Activated CD4-positive, CD25-positive, alpha-beta regulatory T cell treated with anti-CD3 and anti-CD28 coated beads, Interleukin-2, amount 50 U/mL, for 72 hours (primary cell): ENCODE results near the gene PELI2.
"Not testable (repeated sequence)": the region's sequence is repeated elsewhere in the genome, so short reads cannot be mapped to it uniquely, and the experiment has no call there.

ENCODE experiments used
- DNase-seq: peaks from one replicate; pipeline ENCODE4 v3.0.0; 2021

The PELI2 gene

DNA sequence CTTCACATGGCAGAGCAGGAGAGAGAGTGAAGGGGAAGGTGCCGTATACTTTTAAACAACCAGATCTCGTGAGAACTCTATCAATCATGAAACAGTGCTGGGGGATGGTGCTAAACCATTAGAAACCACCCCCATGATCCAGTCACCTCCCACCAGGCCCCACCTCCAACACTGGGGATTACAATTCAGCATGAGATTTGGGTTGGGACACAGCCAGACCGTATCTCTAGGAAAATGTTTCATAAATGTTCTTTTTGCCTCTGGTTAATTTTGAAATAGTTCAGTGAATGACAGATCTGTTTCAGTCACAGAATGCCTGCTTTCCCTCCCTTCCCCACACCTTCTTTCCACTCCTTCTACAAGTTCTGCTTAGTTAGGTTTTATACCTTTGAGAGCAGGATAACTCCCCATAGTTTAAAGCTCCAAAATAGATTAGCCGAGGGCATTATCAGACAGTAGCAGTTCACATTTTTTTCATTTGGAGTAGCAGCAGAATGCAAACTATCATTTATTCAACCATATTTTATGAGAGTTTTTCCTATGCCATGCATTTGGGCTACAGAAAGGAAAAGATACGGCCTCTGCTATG, 27.1 kb downstream of the PELI2 start:
- no peak for DNase-seq

DNA sequence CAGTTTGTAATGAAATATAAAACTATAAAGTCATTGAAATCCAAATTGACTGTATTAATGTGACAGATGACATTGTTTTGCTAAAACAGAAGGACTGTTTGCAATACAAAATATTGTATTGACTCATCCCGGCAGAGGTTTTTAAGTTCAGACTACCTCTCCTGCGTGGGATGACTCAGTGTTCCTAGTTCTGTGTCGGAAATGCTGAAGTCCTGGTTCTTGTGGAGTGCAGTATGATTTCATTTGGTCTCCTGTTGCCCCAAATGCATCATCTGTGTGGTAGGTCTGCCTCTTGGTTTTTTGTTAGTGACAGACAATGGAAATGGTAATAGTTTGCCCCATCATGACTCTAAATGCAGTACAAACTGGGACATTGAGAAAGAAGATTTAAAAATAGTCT, 27.8 kb downstream of the PELI2 start:
- no peak for DNase-seq

DNA sequence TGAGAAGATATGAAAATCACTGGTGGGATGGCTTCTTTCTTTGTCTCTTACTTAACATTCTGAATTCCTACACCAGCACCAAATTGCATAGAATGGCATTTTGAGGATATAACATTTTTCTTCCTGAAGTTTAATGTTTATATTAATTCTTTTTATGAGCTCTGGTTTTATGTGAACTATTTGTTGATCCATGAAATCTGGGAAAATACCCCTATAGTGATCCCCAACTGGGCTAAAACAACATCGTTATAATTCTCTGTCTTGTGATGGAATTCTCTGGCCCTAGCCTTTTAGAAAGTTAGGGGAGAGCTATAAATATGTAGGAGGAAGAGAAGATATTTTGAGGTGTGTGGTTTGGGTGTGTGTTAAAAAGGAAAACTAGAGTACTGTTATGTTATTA, 29.2 kb downstream of the PELI2 start:
- no peak for DNase-seq

DNA sequence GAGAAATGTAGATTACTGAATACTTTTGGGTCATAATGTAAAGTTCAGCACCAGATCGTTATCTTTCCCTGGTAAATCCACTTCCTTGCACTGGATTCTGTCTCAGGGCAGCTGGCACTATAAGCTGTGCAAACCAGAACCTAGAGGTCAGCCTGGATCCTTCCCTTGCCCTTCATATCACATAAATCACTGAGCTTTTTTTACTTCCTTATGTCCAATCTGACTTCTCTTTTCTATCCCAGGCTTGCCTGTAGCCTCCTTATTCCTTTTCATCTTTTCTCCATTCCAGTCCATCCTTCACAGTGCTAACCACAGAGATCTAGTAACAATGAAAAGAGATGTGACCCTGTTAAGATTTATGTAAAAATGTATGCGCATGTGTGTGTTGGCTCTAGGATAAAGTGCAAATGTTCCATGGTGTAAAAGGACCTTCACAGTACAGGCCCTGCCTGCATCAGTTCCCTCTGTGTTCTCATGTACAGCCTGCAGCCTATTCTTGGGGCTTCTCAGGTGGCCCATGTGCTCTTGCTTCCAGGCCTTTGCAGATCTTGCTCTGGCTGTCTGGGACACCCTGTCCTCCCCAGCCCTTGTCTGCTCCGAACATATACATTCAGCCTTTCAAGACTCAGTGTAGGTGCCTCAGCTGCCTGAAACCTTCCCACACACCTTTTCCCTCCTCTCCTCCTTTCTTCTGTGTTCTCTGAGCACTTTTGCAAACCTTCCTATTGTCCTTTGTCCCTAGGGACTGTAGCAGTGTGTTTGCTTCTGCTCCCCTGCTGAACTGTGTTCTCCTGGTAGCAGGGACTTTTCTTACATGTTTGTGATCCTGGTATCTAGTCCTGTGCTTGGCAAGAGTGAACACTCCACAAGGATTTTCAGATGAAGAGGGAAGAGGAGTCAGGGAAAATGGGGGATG, 30.0 kb downstream of the PELI2 start:
- DNase-seq: no peak

DNA sequence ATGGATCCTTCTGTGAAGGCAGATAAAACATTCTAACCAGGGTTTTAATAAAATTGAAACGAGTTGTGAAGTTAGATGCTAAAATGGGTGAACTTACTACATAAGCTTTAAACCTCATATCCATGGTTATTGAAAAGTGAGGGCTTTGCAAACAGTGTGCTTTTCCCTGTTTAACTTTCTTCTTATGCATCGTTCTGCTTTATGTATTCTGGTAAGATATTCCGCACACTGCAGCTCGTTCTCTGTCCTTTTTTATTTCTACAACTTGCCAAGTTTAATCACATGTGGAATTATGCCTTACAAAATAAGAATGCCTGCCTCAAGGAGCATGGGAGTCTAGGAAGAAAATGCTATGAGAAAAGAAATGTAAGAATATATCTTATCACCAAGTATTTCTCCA, 30.9 kb downstream of the PELI2 start:
- no peak for DNase-seq

DNA sequence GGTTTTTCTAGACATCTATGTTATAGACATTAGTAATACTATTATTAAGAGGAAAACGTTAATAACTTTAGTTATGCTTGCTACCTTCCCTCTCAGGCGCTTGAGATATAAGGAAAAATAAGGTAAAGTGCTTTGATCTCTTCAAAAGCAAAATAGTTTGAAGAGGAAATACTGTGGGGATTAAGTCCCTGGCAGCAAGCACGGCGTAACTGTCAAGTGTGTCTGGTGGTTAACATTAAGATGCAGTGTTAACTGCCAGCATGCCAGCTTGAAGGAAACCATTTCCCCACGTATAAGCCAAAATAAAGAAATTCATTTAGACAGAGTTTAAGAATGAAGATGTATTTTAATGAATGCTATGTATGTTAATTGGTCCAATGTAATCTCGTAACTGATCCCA, 31.8 kb downstream of the PELI2 start:
- DNase-seq: no peak

DNA sequence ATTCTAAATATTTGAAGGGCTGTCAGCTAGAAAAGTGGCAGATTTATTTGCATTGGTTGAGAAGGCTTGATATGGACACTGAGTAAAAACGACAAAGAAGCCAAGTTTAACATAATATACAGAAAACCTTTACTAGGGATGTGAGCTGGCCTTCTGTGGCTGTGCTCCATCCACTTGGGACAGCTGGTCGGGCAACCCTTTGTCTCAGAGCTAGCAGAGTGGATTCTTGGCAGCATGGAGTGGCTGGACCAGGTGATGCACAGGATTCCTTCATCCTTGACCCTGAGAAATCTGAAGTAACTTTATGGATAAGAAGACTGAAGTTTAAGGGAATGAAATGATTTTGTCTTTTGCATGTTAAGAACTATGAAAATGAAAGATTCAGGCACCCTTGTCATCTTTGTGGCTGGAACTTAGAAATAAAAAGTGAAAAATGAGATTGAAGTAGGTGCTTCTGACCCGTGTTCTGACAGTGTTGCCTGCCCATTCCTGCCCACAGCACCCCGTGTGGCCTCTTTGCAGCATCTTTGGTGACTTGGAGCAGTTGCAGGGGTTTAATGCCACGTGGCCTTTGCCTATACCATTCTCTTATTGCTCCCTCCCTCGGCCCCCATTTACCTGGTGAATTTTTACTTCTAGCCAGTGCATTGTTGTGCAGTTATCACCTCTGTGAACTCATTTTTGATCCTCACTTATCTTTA, 32.6 kb downstream of the PELI2 start:
- no peak for DNase-seq

DNA sequence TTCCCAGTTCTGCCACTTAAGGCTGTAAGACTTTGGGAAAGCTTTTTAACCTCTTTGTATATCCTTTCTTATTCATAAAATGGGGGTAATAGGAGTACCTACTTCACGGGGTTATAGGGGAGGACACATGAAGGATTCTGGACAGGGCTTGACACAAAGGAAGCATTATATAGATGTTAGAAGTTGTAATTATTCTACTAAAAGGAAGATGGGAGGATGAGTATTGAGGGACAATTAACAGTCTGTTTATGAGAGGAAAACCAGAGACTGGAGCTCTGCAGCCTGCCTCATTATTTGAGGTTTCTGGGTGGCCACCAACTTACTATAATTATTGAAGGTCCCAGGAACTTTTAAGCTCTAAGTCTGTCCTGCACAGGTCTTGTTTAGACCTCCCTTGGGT, 34.0 kb downstream of the PELI2 start:
- no peak for DNase-seq

DNA sequence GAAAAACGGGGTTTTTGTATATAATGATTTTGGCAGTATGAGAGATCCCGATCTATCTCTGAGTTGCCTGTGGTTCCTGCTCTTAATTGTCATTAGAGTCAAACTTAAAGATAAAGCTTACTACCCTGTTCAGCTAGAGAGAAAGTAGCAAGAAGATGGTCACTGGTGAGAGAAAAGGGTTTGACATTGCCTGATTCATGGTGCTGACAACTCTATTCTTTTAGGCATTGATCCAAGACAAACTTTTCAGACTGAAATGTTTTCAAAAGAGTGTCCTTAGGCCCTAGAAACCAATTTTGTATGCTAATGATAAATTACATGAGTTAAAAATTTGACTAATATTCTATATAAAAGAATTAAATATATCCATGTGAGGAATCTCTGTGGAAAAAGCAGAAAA, 35.1 kb downstream of the PELI2 start:
- DNase-seq: no peak

DNA sequence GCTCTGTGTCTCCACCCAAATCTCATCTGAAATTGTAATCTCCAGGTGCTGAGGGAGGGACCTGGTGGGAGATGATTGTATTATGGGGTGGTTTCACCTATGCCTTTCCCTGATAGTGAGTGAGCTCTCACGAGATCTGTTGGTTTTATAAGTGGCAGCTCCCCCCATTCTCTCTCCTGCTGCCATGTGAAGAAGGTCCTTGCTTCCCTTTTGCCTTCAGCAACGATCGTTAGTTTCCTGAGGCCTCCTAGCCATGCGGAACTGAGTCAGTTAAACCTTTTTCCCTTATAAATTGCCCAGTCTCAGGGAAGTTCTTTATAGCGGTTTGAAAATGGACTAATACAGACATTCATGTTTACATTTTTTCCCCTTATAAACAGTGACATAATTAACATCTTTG, 36.1 kb downstream of the PELI2 start:
- DNase-seq: no peak

DNA sequence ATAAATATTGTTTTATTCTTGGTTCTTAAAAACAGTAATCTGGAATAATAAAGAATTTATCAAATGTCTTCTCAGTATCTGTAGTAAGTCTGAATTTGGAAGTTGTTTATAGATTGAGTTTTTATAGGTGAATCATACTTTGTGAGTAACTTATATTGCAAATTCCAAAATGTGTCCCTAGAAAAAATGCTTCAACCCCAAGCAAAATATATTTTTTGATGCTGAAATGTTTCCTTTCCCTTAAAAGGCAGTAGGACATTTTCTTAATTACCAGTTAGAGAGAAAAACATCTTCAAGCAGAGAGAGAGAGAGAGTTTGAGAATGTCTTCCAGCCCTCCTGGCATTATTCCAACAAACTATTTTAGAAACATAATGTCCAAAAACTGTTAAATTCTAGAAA, 37.9 kb downstream of the PELI2 start:
- no peak for DNase-seq

DNA sequence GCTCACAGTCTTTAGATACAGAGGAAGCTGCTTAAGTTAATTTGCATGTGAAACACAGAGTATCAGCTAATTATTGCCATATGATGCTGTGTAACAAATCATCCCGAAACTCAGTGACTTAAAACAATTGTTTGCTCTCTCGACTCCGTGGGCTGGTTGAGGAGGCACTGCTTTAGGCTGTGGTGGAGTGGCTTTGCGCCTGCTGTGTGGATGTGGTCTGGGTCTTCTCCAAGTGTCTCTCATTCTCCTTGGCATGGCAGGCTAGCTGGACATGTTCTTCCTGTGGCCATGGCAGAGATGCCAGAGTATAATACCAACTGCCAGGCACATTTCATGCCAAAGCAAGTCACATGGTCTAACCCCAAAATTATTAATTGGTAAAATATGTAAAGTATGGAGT, 40.9 kb downstream of the PELI2 start:
- DNase-seq: no peak

DNA sequence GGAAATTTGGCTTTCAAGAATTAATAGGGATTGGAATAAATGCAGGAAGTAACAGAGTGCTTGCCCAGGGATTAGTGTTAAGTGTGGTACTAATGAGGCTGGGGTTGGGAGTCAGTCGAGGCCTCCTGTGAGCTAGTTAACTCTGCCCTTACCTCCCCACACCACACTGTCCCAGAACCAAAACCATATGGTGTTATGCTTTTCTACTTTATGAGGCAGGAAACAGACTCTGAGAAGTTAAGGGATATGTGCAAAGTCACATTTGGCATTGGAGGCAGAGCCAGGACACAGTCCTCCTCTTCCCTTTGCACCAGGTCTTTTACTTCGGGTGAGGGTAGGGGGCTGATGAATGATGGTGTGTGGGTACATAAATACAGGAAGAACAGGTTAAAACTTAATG, 41.9 kb downstream of the PELI2 start:
- DNase-seq: no peak

DNA sequence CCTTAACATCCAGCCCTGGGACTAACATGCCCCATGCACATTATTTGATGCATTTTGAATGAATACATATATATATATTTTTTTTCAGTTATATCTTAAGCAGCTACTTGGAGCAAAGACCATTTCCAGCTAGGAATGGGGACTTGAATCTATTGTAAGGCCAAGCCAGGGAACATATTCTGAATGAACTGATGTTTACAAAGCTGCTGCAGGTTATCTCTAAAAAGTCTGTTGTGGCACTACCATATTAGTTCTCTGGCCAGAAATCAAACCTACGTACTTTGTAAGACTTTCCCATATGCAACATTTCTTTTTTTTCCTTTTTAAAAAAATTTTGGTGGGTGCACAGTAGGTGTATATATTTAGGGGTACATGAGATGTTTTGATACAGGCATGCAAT, 43.4 kb downstream of the PELI2 start:
- DNase-seq: no peak

DNA sequence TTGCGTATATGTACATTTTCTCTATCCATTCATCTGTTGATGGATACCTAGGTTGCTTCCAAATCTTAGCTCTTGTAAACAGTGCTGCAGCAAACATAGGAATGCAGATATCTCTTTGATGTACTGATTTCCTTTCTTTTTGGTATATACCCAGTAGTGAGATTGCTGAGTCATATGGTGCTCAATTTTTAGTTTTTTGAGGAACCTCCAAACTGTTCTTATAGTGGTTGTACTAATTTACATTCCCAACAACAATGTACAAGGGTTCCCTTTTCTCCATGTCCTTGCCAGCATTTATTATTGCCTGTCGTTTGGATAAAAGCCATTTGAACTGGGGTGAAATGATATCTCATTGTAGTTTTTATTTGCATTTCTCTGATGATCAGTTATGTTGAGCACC, 44.3 kb downstream of the PELI2 start:
- DNase-seq: no peak

DNA sequence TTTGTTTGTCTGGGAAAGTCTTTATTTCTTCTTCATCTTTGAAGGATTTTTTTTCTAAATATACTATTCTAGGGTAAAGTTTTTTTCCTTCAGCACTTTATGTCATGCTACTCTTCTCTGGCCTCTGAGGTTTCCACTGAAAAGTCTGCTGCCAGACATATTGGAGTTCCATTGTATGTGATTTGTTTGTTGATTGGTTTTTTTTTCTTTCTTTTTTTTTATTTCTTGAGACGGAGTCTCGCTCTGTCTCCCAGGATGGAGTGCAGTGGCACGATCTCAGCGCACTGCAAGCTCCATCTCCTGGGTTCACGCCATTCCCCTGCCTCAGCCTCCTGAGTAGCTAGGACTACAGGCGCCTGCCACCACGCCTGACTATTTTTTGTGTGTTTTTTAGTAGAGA, 48.4 kb downstream of the PELI2 start:
- not testable (repeated sequence) for DNase-seq

DNA sequence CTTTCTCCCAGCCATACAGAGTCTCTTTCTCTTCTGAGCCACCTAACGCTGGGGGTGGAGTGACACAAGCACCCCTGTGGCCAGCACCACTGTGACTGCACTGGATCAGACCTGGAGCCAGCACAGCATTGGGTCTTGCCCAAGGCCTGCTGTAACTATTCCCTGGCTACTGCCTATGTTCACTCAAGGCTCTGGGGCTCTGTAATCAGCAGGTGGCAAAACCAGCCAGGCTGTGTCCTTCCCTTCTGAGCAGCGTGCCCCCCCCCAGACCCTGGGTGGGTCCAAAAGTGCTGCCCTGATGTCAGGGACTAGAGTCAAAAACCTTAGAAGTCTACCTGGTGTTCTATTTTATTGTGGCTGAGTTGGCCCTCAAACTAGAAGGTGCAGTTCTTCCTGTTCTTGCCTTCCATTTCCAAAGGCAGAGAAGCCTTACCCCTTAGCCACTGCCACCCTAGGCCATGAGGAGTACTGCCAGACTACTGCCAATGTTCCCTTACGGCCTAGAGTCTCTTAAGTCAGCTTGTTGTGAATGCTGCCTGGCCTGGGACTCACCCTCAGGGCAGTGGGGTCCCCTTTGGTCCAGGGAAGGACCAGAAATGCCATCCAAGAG, 49.9 kb downstream of the PELI2 start:
- no peak for DNase-seq

DNA sequence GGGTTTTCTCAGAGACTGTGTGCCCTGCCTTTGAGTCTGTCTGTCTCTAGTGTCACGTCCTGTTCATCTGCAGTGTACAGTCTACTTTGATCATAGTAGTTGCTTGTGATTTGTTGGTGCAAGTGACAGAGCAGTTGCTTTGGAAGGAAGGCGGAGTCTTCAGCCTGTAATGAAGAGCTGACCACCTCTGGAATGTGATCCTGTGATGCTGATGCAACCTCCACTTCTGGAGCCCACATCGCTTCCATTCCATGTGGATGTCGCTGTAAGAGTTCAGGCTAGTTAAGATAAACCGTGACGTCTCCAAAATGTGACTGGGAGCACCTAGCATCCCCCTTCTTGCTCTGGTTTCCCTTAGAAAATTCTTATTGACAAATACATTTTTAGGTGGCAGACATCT, 51.8 kb downstream of the PELI2 start:
- DNase-seq: no peak

DNA sequence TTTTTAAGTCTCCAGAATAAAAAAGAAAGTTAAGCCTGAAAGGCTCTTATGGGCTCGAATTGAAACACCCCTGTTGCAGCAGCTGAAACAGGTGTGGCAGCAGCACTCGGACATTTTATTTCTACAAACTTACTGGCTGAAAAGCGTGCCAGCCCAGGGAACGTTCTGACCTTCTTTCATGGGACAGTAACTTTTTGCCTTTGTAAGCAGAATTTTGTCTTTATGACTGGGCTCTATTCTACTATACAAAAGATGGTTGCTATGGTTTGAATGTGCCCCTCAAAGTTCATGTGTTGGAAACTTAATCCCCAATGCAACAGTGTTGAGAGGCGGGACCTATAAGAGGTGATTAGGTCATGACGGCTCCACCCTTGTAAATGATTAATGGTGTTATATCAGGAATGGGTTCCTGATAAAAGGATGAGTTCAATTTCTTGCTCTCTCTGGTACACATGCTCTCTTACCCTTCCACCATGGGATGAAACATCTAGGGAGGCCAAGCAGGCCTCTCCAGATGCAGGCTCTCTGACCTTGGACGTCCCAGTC, 52.7 kb downstream of the PELI2 start:
- no peak for DNase-seq

DNA sequence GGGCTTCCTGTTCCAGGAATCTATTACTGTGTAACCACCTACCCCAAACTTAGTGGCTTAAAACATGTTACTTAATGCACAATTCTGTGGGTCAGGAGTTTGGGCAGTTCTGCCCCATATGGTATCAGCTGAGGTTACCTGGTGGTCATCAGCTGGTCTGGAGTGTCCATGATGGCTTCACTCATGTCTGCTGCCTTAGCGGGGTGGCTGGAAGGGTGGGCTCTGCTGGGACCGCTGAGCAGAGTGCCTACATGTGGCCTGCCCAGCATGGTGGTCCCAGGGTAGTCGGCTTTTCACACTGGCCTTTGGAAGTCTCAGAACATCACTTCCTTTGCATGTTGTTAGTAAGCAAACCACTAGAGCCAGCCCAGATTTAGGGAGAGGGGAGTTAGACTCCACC, 53.9 kb downstream of the PELI2 start:
- no peak for DNase-seq

DNA sequence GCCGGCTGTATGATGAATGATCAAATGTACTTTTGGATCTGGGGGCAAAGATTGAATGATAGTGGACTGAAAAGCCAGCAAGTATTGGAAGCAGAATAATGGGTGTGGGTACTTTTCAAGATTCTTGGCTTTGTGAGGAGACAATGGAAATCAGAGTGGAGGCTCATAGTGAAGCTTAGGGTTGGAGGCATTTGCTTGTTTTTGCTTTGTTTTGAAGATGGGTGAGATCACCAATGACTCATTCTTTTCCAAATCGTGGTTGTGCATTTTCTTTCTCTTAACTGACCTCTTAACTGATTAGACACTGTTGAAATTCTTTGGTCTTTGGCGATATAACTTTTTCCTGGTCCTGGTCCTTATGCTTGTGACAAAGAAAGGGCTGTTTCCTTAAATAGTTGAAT, 54.4 kb downstream of the PELI2 start:
- DNase-seq: no peak

DNA sequence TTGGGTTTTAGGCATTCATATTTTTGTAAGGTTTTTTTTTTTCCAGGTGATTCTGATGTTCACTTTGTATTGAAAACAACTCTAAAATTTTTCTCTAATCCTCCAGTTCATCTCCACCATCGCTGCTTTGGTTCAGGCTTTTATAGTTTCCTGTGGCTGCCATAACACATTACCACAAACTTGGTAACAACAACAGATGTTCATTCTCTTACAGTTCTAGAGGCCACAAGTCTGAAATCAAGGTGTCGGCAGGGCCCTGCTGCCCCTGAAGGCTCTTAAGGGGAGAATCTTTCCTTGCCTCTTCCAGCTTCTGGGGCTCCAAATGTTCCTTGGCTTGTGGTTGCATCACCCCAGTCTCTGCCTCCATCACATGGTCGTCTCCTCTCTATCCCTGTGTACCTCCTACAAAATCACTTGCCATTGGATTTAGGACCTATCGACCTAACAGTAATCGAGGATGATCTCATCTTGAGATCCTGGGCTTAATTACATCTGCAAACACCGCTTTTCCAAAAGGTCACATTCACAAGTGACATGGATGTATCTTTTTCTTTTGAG, 55.2 kb downstream of the PELI2 start:
- DNase-seq: no peak

DNA sequence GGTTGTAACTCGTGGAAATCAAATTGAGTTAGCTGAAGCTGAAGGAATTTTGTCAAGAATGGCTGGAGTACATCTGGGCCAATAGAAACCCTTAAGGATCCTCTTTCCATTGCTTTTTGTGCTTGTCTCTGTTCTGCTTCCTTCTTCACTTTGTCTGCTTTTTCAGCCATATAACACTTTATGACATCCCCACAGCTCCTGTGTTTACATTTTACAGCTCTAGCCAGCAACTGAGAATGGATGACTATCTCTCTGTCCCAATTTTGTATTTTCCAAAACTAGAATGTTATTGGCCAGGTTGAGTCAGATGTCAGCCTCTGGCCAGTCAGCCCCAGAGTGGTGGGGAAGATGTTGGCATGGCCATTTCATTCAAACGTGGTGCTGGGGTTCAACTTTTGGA, 57.6 kb downstream of the PELI2 start:
- no peak for DNase-seq
